Erythroblast (primary cell): ENCODE data around the gene RGS19.

Experiments
- DNase-seq, 2 experiments: peaks; one replicate each; lab custom pipeline; 2025; lab: John Stamatoyannopoulos, UW
- GATA1 ChIP-seq: IDR thresholded peaks from 2 replicates; pipeline ENCODE4 v1.6.1; 2011; ENCODE audit warnings: low read depth, mild to moderate bottlenecking, control low read depth, low read length, moderate library complexity
- POLR2A ChIP-seq: IDR thresholded peaks from 2 replicates; pipeline ENCODE4 v1.6.1; 2011; ENCODE audit warnings: mild to moderate bottlenecking, low read length

RGS19 gene

GRCh38 chr20:64080013-64080812 lies 895 bp upstream of the RGS19 start, which contains the start of gene OPRL1:
Gene OPRL1, plus strand, starts transcription at chr20:64080082. Its CDS starts 12,639 bp downstream, at chr20:64092721.
- TF ChIP-seq POLR2A (no peak), GATA1 (no peak)
- no peak for DNase-seq

GRCh38 chr20:64078934-64079272 lies 415 bp downstream of the RGS19 start:
- no peak for TF ChIP-seq GATA1
- TF ChIP-seq POLR2A: no peak

GRCh38 chr20:64077876-64078551 lies 1.3 kb downstream of the RGS19 start:
- no peak for DNase-seq
- TF ChIP-seq POLR2A (no peak), GATA1 (no peak)

More at GRCh38 chr20:64078934-64079272, 415 bp downstream of the RGS19 start:
- DNase-seq: no peak

- no peak for DNase-seq
- TF ChIP-seq POLR2A (no peak), GATA1 (no peak)
Measured at GRCh38 chr20:64077541-64077875, 1.8 kb downstream of the RGS19 start.

GRCh38 chr20:64077094-64077493 lies 2.2 kb downstream of the RGS19 start:
- TF ChIP-seq GATA1: no peak
- TF ChIP-seq POLR2A: no peak
- no peak for DNase-seq

GRCh38 chr20:64076061-64076997 lies 3.0 kb downstream of the RGS19 start:
- DNase-seq: no peak
- no peak for TF ChIP-seq POLR2A

GRCh38 chr20:64075556-64075955 lies 3.8 kb downstream of the RGS19 start:
- TF ChIP-seq GATA1: no peak
- TF ChIP-seq POLR2A: no peak
- no peak for DNase-seq

GRCh38 chr20:64074963-64075362 lies 4.4 kb downstream of the RGS19 start:
- no peak for DNase-seq
- TF ChIP-seq GATA1: no peak
- TF ChIP-seq POLR2A: no peak

- TF ChIP-seq POLR2A (no peak), GATA1 (no peak)
- no peak for DNase-seq
Measured at GRCh38 chr20:64074184-64074789, 5.0 kb downstream of the RGS19 start.

GRCh38 chr20:64073476-64074183 lies 5.7 kb downstream of the RGS19 start:
- DNase-seq: no peak
- TF ChIP-seq GATA1: no peak
- TF ChIP-seq POLR2A: no peak

- no peak for TF ChIP-seq GATA1
- no peak for TF ChIP-seq POLR2A
- DNase-seq: no peak
Measured at GRCh38 chr20:64072498-64073063, 6.7 kb downstream of the RGS19 start.

- DNase-seq: no peak
- TF ChIP-seq GATA1: no peak
- no peak for TF ChIP-seq POLR2A
Measured at GRCh38 chr20:64071341-64072332, 7.7 kb downstream of the RGS19 start.
